ENCODE data around the gene MAST3. TPM values are rescaled to one million over a fixed set of nuclear protein-coding genes. Genes with fewer than 3 reads are reported as not detected.

MAST3 gene
- total and polyA plus RNA-seq, 2 of the 8 experiments (the other 6 are each of a cell fraction or from before 2014, with no cell fraction given) = 3.4 to 9.0 TPM

DNA sequence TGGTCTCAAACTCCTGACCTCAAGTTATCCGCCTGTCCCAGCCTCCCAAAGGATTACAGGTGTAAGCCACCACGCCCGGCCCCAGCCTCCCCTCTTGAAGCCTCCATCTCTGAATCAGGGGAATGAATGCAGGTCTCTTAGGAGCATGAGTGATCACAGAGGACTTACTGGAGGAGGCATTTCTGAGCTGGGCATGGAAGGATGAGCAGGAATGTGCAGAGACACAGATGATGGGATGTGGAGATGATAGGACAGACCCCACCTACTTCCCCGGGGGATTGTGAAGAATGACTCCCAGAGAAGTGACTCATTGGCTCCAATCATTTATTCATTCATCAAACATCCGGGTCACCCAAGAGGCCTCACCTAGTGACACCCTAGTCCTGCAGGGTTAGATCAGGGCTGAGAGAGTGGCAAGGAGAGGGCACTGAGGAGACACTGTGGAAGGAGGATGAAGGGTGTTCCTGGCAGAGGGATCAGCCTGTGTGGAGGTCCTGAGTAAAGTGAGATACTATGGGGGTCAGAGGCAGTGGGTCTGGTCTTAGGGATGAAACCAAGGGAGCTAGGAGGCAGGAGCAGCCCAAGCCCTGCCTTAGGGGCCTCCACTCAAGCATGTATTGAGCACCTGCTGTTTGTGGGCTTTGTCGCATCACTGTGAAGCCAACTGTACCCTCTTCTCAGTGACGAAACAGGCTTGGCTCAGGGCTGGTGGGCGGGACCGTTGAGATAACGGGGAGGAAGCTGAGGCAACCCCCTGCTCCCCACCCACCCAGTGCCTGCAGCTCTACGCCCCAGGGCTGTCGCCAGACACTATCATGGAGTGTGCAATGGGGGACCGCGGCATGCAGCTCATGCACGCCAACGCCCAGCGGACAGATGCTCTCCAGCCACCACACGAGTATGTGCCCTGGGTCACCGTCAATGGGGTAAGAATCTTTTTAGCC, 79.1 kb downstream of the MAST3 start (continued):
- TF ChIP-seq TBP (IDR thresholded peaks at IDR 0.05; ENCODE audit: low read depth, low read length) (no peak), SAP30 (IDR thresholded peaks at IDR 0.05; ENCODE audit: insufficient read depth, insufficient replicate concordance, low read length) (no peak), CBX5 (IDR thresholded peaks at IDR 0.05; ENCODE audit: low read depth, low read length) (no peak)
- TF ChIP-seq, protein P1, sequence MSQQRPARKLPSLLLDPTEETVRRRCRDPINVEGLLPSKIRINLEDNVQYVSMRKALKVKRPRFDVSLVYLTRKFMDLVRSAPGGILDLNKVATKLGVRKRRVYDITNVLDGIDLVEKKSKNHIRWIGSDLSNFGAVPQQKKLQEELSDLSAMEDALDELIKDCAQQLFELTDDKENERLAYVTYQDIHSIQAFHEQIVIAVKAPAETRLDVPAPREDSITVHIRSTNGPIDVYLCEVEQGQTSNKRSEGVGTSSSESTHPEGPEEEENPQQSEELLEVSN (IDR thresholded peaks at IDR 0.05) = no peak

Measured in H1 (cell line).